ENCODE measurements around the gene NR5A2.

DNA sequence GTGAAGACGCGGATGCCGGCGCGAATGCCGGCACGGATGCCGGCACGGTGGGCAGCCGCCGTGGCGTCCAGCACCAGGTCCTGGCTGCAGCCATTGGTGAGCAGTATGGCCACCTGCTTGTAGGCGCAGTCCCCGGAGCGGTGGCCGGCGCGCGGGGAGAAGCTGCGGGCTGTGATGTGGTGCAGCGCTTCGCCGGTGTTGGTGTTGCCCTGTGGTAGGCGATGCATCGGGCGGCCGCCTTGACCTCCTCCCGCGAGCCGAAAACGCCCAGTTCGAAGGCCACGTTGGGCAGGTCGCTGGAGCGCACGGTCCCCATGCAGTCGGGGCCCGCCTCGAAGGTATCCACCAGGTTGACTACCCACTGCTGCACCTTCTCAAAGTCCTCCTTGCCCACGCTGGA, 120.2 kb downstream of the NR5A2 start:
- TF ChIP-seq, protein P1, sequence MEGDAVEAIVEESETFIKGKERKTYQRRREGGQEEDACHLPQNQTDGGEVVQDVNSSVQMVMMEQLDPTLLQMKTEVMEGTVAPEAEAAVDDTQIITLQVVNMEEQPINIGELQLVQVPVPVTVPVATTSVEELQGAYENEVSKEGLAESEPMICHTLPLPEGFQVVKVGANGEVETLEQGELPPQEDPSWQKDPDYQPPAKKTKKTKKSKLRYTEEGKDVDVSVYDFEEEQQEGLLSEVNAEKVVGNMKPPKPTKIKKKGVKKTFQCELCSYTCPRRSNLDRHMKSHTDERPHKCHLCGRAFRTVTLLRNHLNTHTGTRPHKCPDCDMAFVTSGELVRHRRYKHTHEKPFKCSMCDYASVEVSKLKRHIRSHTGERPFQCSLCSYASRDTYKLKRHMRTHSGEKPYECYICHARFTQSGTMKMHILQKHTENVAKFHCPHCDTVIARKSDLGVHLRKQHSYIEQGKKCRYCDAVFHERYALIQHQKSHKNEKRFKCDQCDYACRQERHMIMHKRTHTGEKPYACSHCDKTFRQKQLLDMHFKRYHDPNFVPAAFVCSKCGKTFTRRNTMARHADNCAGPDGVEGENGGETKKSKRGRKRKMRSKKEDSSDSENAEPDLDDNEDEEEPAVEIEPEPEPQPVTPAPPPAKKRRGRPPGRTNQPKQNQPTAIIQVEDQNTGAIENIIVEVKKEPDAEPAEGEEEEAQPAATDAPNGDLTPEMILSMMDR (IDR thresholded peaks at IDR 0.05): no peak
- TF ChIP-seq EZH2phosphoT487 (IDR thresholded peaks at IDR 0.05) (no peak), EZH2 (IDR thresholded peaks at IDR 0.05) (no peak)

All from neural progenitor cell (in vitro differentiated cells).